CMK (cell line): ENCODE results near the gene ABHD12.
"Not testable (repeated sequence)": the region's sequence is repeated elsewhere in the genome, so short reads cannot be mapped to it uniquely, and the experiment has no call there.

Experiments
- DNase-seq: peaks from one replicate; pipeline ENCODE4 v3.0.0-alpha.2; 2010; ENCODE audit warnings: low read depth

Gene ABHD12

GRCh38 chr20:25321991-25322390, 68.6 kb downstream of the ABHD12 start:
- no peak for DNase-seq

- no peak for DNase-seq
Measured at GRCh38 chr20:25321262-25321831, 69.3 kb downstream of the ABHD12 start.

- DNase-seq: no peak
Measured at GRCh38 chr20:25320035-25320800, 70.4 kb downstream of the ABHD12 start.

GRCh38 chr20:25319241-25320034, 71.2 kb downstream of the ABHD12 start:
- DNase-seq: no peak

- no peak for DNase-seq
Measured at GRCh38 chr20:25318471-25319240, 72.0 kb downstream of the ABHD12 start.

- DNase-seq: no peak
Measured at GRCh38 chr20:25317351-25318075, 73.1 kb downstream of the ABHD12 start.

GRCh38 chr20:25316506-25317190, 74.0 kb downstream of the ABHD12 start:
- DNase-seq: no peak

- no peak for DNase-seq
Measured at GRCh38 chr20:25315418-25316210, 75.0 kb downstream of the ABHD12 start.

- no peak for DNase-seq
Measured at GRCh38 chr20:25314497-25315417, 75.9 kb downstream of the ABHD12 start.

- no peak for DNase-seq
Measured at GRCh38 chr20:25313593-25313992, 77.0 kb downstream of the ABHD12 start.

GRCh38 chr20:25312716-25313115, 77.9 kb downstream of the ABHD12 start:
- not testable (repeated sequence) for DNase-seq

GRCh38 chr20:25310921-25311728, 79.5 kb downstream of the ABHD12 start:
- no peak for DNase-seq

- no peak for DNase-seq
Measured at GRCh38 chr20:25310268-25310920, 80.2 kb downstream of the ABHD12 start.

- DNase-seq: no peak
Measured at GRCh38 chr20:25309395-25310267, 81.0 kb downstream of the ABHD12 start.

- no peak for DNase-seq
Measured at GRCh38 chr20:25308671-25309394, 81.8 kb downstream of the ABHD12 start.

- DNase-seq: no peak
Measured at GRCh38 chr20:25308083-25308491, 82.5 kb downstream of the ABHD12 start.
